GM21576 (cell line): ENCODE measurements around the gene ACSL6.
"Not testable (repeated sequence)": the region's sequence is repeated elsewhere in the genome, so short reads cannot be mapped to it uniquely, and the experiment has no call there.

Experiments
- ATAC-seq: cut with Tn5 transposase; IDR thresholded peaks from one replicate; pipeline ENCODE4 v1.9.1; 2021; ENCODE audit warnings: mild to moderate bottlenecking, moderate library complexity; ENCODE audit not compliant: unreplicated experiment

The ACSL6 gene

DNA sequence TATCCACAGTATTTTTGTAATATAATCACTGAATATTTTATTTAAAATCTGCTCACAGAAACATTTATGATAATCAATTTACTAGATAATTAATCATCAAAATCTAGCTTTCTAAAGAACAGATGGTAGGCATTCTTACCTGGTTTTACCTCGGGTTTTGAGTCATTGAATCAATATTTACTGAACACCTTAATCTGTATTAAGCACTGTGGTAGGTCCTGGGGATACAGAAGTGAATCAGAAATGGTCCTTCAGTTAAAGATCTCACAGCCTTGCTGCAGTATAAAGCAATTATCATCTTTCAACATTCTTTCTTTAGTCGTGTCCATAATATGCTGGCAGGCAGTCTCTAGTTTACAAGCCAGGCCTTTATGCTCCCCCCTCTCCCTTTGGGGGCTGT, 64.0 kb downstream of the ACSL6 start:
- no peak for ATAC-seq

DNA sequence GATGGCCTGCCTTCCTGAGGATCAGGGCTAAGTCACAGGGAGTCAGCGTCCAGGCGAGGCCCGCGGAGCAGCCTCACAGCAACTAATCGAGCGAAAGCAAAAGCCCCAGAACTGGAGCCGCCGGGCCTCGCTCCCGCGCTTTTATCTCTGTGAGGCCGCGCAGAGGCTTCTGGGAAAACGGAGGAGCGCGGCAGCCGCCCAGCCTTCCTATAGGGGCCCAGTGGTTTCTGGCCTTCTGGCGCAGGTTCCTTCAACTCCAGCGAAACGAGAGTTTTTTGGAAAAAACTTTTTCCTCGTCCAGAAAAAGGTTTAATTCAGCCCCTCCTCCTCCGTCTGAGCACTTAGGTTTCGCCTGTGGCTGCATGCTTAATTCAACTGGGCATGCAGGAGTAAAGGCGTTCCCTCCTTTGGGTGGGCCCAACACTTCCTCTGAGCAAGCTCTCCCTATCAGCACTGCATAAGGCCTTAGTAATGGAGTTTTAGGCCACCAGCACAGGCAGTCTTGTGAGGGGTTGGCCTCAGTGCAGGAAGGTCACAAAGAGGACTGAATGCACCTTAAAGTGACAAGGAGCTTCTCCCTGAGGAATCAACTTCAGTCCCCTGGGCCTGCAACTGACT, 65.8 kb downstream of the ACSL6 start, which contains the start of gene MEIKIN:
TSS of gene MEIKIN (minus strand) at position 113 of the 618 bp plus-strand sequence. CDS start 158 bp downstream, outside the sequence.
- ATAC-seq = no peak

- no peak for ATAC-seq
Measured at GRCh38 chr5:131944702-131945550, 66.5 kb downstream of the ACSL6 start.

DNA sequence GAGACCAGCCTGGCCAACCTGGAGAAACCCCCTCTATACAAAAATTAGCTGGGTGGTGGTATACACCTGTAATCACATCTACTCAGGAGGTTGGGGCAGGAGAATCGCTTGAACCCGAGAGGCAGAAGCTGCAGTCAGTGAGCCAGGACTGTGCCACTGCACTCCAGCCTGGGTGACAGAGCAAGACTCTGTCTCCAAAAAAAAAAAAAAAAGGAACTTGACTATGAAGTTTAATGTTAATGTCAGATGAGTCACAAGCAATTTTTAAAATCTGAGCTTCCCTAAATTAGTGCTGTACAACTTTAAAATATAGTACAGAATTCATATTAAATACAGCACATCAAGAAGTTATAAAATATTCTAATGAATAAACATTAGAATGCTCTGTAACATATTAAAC, 67.5 kb downstream of the ACSL6 start:
- ATAC-seq = no peak

DNA sequence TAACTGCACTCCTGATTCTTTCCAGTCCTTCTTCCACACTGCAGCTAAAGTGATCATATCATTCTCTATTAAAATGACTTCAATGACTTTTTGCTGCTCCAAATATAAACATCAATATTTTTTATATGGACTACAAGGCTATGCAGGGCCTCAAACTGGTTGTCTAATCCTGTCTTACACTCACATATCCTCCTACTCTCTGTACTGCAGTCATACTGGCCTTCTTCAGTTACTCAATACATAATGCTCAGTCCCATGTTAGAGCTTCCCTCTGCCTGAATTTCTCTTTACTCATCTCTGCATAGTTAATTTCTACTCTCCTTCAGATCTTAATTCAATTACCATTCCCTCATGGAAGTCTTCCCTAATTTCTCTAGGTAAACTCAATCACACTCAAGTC, 69.4 kb downstream of the ACSL6 start:
- no peak for ATAC-seq

DNA sequence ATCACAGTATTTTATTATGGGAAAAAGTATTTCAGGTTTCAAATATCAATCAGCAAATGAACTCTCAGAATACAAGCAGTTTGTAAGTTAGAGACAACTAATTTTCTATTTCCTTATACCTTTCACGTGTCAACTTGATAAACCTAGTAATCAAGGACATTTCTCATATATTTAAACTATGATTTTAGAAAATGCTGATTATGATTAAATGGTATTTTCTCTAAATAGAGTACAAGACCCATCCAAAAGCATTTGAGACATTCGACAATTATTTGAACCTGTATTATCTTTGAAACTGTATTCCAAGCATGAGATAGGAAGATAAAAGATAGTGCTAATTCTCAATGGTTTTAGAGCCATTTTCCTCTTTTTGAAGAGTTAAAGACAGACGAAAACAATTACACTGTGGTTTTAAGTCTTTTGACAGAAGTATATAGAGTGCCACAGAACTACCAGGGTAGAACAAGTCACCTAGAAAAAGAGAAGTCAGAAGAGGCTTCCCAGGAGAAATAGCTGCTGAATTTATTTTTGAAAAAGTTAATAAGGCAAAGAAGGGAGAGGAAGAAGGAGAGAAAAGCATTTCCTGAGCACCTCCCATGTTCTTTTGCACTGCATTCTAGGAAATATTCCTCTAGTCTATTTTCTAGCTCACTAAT, 71.6 kb downstream of the ACSL6 start:
- ATAC-seq = no peak

- no peak for ATAC-seq
Measured at GRCh38 chr5:131932235-131932634, 79.2 kb downstream of the ACSL6 start.

GRCh38 chr5:131928957-131929356, 82.5 kb downstream of the ACSL6 start:
- no peak for ATAC-seq

DNA sequence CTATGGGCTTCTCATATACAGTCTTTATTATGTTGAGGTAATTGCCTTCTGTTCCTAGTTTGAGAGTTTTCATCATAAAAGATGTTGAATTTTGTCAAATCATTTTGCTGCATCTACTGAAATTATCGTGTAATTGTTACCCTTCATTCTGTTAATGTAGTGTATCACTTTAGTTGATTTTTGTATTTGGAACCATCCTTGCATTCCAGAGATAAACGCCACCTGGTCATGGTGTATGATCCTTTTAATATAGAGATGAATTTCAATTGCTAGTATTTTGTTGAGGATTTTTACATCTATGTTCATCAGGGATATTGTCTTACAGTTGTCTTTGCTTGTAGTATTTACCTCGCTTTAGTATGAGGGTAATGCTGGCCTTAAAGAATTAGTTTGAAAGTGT, 85.3 kb downstream of the ACSL6 start:
- no peak for ATAC-seq

- no peak for ATAC-seq
Measured at GRCh38 chr5:131916481-131916880, 95.0 kb downstream of the ACSL6 start.

GRCh38 chr5:131914472-131914871, 97.0 kb downstream of the ACSL6 start:
- no peak for ATAC-seq

DNA sequence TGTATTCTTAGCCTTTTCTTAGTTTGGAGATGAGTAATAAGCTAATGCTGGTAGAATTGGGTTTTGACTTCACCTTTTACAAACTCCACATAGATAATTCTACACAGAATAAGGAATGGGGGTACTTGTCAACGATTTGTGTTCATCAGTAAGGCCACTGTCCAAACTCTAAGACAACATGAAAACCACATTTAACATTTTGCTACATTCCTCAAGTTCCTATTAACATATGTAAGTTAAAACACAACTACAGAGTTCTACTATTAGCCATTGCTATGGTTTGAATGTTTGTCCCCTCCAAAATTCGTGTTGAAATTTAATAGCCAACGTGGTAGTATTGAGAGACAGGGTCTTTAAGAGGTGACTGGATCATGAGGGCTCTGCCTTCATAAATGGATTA, 97.9 kb downstream of the ACSL6 start:
- no peak for ATAC-seq

- ATAC-seq = no peak
Measured at GRCh38 chr5:131906668-131907067, 104.8 kb downstream of the ACSL6 start.

DNA sequence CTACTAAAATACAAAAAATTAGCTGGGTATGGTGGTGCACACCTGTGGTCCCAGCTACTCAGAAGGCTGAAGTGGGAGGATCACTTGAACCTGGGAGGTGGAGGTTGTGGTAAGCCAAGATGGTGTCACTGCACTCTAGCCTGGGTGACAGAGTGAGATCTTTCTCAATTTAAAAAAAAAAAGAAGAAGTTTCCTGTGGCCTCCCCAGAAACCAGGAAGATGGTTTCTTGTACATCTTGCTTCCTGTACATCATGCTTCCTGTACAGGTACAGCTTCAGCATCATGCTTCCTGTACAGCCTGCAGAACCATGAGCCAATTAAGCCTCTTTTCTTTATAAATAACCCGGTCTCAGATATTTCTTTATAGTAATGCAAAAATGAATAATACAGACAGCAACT, 109.2 kb downstream of the ACSL6 start:
- not testable (repeated sequence) for ATAC-seq
